ENCODE data around the gene RASA3.

DNA sequence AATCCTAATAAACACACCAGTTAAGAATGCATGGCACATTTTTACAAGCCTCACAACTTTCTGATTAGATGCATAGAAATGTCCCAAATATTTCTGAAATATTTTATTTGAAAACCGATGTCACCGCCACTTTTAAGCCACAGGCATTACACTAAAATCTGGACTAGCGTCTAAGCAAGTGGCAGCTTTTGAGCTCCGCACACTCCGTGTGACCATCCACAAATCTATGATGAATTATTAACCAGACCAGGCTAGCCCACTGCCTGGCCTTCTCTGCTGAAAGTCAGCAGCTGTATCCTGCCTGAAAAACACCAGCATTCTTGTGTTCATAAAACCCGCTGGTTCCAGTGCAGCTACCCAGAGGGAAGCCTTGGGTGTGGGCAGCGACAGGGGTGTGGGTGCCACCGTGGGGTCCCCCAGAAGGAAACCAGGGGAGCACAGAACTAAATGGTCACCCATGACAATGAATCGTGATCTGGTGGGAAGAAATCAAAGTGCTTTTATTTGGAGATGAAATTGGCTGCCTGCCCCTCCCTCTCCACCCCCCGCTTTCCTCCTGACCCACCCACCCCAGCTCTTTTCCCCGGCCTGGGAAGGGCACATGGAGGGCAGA lies 13.8 kb downstream of the RASA3 start:
- TF ChIP-seq, protein P1, sequence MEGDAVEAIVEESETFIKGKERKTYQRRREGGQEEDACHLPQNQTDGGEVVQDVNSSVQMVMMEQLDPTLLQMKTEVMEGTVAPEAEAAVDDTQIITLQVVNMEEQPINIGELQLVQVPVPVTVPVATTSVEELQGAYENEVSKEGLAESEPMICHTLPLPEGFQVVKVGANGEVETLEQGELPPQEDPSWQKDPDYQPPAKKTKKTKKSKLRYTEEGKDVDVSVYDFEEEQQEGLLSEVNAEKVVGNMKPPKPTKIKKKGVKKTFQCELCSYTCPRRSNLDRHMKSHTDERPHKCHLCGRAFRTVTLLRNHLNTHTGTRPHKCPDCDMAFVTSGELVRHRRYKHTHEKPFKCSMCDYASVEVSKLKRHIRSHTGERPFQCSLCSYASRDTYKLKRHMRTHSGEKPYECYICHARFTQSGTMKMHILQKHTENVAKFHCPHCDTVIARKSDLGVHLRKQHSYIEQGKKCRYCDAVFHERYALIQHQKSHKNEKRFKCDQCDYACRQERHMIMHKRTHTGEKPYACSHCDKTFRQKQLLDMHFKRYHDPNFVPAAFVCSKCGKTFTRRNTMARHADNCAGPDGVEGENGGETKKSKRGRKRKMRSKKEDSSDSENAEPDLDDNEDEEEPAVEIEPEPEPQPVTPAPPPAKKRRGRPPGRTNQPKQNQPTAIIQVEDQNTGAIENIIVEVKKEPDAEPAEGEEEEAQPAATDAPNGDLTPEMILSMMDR (IDR thresholded peaks at IDR 0.05 in 2 of 3, conservative IDR thresholded peaks at IDR 0.05 in 1 of 3; ENCODE audit: control insufficient read depth in 2 of 3, extremely low read depth in 1 of 3, insufficient read depth in 1 of 3, low read depth in 3 of 3, low read length in 3 of 3), result no peak
- TF ChIP-seq ZNF384 (IDR thresholded peaks at IDR 0.05; ENCODE audit: borderline replicate concordance, low read depth, low read length) (no peak), EZH2 (IDR thresholded peaks at IDR 0.05; ENCODE audit: borderline replicate concordance, control insufficient read depth, low read depth, low read length) (no peak), POLR2A (IDR thresholded peaks at IDR 0.05; ENCODE audit: low read depth, low read length) (no peak)
- TF ChIP-seq, protein P2, sequence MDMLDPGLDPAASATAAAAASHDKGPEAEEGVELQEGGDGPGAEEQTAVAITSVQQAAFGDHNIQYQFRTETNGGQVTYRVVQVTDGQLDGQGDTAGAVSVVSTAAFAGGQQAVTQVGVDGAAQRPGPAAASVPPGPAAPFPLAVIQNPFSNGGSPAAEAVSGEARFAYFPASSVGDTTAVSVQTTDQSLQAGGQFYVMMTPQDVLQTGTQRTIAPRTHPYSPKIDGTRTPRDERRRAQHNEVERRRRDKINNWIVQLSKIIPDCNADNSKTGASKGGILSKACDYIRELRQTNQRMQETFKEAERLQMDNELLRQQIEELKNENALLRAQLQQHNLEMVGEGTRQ (IDR thresholded peaks at IDR 0.05; ENCODE audit: borderline replicate concordance, low read depth, low read length), result no peak

Data from GM12878 (cell line).